GM12873 (cell line): Measurements from ENCODE around the gene DHX36.

Experiments
- CTCF ChIP-seq: IDR thresholded peaks from 2 replicates; pipeline ENCODE4 v1.5.1; 2012; ENCODE audit warnings: low read depth, mild to moderate bottlenecking, moderate library complexity, low read length, control low read depth; ENCODE audit not compliant: insufficient read depth; ENCODE audit errors: missing control alignments

DHX36 gene

GRCh38 chr3:154227531-154227930 is 96.8 kb downstream of the DHX36 start:
- TF ChIP-seq CTCF: no peak

- TF ChIP-seq CTCF: no peak
Measured at GRCh38 chr3:154225536-154225935, 98.8 kb downstream of the DHX36 start.

- no peak for TF ChIP-seq CTCF
Measured at GRCh38 chr3:154224866-154225265, 99.4 kb downstream of the DHX36 start.

GRCh38 chr3:154224366-154224765 is 99.9 kb downstream of the DHX36 start:
- no peak for TF ChIP-seq CTCF

- no peak for TF ChIP-seq CTCF
Measured at GRCh38 chr3:154223519-154223918, 100.8 kb downstream of the DHX36 start.
